Esophagus mucosa (tissue), 1 donor: ENCODE results near the gene SIM2. TPM values are rescaled to one million over a fixed set of nuclear protein-coding genes. Genes with fewer than 3 reads are reported as not detected.
"Not testable (repeated sequence)": the region's sequence is repeated elsewhere in the genome, so short reads cannot be mapped to it uniquely, and the experiment has no call there.

Experiments used
- ATAC-seq: fragments of 200-7000 bp; cut with Tn5 transposase; one replicate; pipeline ENCODE4 v1.9.1; 2020
- total RNA-seq: library from RNA; stranded (reverse); gene quantifications from one replicate; pipeline ENCODE4 v1.2.4, GENCODE V29; 2023
- donor health status: DM: yes; HTN: yes; CAD: no.

Gene SIM2, protein sequence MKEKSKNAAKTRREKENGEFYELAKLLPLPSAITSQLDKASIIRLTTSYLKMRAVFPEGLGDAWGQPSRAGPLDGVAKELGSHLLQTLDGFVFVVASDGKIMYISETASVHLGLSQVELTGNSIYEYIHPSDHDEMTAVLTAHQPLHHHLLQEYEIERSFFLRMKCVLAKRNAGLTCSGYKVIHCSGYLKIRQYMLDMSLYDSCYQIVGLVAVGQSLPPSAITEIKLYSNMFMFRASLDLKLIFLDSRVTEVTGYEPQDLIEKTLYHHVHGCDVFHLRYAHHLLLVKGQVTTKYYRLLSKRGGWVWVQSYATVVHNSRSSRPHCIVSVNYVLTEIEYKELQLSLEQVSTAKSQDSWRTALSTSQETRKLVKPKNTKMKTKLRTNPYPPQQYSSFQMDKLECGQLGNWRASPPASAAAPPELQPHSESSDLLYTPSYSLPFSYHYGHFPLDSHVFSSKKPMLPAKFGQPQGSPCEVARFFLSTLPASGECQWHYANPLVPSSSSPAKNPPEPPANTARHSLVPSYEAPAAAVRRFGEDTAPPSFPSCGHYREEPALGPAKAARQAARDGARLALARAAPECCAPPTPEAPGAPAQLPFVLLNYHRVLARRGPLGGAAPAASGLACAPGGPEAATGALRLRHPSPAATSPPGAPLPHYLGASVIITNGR
- total RNA-seq: 18.3 TPM

DNA sequence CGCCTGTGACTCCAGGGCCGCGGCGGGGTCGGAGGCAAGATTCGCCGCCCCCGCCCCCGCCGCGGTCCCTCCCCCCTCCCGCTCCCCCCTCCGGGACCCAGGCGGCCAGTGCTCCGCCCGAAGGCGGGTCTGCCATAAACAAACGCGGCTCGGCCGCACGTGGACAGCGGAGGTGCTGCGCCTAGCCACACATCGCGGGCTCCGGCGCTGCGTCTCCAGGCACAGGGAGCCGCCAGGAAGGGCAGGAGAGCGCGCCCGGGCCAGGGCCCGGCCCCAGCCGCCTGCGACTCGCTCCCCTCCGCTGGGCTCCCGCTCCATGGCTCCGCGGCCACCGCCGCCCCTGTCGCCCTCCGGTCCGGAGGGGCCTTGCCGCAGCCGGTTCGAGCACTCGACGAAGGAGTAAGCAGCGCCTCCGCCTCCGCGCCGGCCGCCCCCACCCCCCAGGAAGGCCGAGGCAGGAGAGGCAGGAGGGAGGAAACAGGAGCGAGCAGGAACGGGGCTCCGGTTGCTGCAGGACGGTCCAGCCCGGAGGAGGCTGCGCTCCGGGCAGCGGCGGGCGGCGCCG is at the start of gene SIM2:
SIM2 (plus strand) TSS at position 135 of the 565 bp plus-strand sequence. CDS start 632 bp downstream, outside the sequence.
- ATAC-seq: peak; percentile 74

DNA sequence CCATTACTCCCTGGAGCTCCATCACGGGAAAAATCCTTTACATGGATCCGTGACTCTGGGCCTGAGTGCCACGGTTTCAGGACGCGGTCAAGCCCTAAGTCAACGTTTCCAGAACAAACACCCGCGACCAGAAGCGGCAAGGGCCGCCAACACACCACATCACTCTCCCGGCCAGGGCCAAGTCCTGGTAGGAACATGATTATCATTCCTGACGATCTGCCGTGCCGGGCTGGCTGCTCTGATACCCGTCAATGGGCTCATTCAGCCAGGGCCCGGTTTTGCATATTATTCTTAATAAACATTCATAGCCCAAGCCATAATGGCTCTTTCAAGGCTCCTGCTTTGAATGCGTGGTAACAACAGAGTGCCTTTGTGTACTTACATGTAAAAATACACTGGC is 44.6 kb upstream of the SIM2 start:
- ATAC-seq: no peak

DNA sequence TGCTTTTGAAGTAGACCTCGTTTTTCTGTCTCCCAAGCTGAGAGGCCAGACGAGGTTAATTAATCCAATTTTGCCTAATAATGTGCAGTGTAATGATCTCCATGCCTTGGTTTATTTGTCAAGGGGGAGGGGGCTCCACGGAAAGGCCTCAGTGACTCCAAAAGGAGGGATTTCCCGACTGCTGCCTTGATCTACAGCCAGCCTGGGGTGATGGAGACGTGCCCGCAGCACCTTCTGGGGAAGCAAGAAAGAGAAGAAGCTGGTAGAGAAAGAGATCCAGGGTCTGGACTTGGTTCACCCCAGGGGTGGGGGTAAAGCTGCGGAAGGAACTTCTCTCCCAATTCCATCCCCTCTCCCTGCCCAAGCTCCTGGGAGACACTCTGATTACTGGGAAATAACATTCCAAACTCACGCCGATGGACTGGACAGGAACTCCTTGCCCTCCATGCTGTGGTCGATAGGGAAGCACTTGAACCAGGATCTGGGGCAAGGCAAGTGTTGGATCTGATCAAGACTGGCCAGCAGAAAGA is 44.1 kb upstream of the SIM2 start:
- no peak for ATAC-seq

DNA sequence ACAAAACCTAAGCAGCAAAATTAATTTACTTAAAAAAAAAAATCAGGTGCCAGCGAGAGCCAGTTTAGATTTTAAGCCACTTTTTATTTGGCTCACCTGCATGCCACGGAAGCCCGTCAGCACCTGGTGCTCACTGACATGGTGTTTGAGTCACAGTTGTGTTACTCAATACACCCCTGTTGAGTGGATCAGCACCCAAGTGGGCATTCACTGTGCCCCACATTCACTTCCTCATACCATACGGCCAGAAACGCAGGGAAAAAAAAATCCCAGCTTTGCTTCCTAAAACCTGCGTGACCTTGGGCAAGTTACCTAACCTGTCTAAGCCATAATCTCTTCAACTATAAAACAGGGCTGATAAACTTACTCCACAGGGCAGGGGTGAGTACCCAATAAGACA is 42.8 kb upstream of the SIM2 start:
- ATAC-seq: peak; percentile 97

DNA sequence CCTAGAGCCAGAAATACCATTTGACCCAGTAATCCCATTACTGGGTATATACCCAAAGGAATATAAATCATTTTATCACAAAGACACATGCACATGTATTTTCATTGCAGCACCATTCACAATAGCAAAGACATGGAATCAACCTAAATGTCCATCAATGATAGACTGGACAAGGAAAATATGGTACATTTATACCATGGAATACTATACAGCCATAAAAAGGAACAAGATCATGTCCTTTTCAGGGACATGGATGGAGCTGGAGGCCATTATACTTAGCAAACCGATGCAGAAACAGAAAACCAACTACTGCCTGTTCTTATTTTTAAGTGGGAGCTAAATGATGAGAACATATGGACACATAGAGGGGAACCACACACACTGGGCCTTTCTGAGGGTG is 41.6 kb upstream of the SIM2 start:
- not testable (repeated sequence) for ATAC-seq

DNA sequence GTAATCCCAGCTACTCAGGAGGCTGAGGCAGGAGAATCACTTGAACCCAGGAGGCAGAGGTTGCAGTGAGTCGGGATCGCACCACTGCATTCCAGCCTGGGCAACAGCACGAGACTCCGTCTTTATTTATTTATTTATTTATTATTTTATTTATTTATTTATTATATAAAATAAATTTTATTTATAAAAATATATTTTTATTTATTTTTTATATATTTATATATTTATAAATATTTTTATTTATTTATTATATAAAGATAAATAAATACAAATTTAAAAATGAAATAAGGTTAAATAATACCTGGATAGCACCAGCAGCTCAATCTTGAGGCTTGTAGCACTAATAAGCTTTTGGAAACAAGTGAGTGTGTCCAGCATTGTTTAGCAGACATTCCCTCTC is 40.9 kb upstream of the SIM2 start:
- no peak for ATAC-seq

DNA sequence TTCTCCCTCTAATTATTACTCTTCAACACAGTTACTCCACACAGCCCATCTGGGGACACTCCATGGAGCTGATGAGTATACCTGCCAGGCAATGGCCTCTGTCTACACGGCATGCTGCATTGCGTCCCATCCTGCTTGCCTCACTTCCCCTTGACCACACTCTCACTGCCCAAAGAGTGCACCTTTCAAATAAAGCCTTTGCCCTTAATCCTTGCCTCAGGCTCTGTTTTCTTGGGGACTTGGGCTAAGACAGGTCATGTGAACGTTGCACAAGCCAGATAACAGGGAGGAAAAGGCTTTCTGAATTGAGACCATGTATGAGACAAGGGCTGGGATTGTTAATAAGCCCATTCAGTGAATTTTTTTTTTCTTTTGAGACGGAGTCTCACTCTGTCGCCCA is 40.0 kb upstream of the SIM2 start:
- ATAC-seq: no peak

DNA sequence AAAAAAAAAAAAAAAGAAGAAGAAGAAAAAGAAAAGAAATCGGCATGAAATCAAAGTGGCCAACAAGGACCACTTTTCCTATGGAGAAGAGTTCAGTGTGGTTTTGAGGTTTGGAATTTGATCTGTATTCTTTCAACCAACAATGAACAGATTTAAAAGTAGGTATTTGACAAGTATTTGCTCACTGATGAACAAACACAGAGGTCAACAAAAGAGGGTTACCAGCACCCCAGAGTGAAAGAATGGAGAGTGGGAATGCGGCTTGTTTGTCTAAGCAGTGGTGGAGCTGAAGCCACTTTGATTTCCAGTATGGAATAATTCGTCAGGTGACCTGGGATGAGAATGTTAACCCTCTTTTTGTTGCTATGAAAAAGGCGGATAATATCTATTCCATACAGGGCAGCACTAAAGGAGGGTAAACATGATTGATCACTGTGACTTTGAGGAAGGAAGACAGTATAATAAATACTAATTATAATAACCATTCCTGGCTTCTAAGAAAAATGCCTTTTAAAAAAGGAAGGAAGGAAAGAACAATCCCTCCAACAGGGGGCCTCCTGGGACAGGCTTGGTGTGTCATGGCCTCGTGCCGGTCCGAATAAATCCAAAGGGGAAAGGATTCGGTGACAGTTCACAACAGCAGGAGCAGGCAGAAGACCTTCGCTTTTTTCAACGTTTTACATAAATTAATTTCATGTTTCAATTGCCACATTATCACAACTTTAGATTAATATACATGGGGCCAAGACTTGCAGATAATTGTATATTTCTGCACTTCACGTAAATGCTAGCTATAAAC is 37.2 kb upstream of the SIM2 start:
- ATAC-seq: no peak

DNA sequence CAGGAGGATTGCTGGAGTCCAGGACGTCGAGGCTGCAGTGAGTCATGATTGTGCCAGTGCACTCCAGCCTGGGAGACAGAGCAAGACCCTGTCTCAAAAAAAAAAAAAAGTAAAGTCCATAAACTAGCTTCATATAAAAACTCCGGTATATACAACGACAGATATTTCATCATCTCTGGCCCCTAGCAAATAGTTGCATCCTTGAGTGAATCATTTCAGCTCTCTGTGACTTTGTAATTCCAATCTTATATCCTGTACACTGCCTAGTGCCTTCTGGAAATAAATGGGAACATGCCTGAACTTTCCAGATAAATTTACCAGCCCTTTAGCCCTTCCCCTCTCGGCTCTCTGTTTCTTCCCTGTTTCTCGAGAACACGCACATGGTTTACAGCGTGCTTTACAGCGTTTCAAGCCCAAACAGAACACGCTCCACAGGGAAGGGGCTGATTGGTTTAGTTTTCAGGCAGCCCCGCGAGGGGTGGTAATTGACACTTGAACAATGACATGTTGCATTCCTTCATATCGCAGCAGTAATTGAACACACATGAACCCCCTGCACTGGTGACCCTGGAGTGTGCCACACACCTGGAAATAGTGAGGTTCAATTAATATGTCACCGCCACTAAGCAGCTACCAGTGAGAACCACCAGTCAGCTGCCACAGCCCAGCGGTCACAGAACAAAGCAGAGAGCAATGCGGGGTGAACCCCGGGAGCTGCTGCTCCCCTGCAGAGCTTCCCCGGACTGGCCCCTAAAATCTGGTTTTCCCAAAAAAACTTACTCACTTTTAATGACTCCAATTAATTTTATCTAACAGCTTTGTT is 35.7 kb upstream of the SIM2 start:
- ATAC-seq: peak; percentile 35

DNA sequence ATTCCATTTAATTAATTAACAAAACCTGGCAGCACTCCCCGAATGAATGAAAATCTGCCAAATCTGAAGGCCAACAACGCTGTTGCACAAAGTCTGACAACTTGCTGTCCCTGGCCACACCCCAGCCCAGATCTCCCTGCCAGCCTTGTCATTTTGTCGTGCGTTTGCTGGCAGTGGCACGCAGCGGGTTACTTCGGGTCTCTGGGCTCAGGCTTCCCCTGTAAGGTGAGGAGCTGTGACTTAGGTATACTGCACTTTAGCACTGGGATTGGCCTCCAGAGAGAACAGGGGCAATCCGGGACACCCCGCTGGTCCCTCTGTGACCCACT is 34.3 kb upstream of the SIM2 start:
- no peak for ATAC-seq

DNA sequence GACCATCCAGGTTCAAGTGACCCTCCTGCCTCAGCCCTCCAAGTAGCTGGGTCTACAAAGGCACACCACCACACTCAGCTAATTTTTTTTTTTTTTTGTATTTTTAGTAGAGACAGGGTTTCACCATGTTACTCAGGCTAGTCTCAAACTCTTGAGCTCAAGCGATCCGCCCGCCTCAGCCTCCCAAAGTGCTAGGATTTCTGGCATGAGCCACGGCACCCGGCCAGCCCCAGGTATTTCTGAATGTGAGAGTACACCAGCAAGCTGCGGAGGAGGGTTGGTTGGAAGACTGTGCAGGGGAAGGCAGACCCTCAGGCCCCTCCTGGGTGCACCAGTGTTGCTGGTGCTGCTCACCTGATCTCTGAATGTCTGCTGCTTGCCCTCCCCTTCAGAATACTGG is 33.1 kb upstream of the SIM2 start:
- no peak for ATAC-seq

DNA sequence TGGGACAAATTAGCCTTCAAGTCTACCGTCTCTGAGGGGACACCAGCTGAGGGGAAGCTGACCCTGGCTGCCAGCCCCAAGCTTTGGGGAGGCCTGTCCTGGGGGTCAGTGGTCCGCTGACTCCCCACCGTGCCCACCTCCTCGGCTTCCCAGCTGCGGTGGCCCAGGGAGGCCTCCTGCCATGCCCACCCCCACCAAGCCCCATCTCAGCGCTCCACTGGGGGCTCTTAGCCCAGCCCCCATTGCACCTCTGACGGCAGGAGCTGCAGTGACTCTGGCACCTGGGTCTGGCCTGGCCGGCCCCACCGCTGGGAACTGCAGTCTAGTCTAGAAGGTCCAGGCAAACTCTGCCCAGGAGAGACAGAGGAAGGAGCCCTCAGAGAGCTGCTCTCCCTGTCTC is 30.2 kb upstream of the SIM2 start:
- ATAC-seq: no peak

DNA sequence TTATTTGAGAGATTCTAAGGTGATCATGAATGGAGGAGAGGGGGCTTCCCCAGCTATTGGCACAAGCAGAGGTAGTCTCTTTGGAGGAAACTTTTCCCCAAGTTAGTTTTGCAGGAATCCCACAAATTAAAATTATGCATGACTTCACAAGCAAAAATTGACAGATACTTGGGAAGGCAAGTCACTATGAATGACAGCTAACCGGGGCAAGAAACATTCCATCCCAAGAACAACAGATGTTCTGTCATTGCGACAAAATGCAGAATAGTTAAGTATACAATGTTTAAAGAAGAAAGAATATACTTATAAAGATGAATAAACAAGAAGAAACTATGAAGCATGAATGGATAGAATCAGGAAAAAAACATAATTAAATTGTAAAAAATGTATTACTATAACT is 27.1 kb upstream of the SIM2 start:
- no peak for ATAC-seq

DNA sequence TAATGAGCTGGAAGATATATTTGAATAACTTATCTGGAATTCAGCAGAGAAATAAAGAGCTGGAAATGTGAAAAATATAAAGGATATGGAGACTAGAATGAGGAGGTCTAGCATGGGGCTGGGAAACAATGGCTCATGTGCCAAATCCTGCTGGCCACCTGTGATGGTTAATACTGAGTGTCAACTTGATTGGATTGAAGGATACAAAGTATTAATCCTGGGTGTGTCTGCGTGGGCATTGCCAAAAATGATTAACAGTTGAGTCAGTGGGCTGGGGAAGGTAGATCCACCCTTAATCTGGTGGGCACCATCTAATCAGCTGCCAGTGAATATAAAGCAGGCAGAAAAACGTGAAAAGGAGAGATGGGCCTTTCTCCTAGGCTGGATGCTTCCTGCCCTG is 26.6 kb upstream of the SIM2 start:
- ATAC-seq: not testable (repeated sequence)

DNA sequence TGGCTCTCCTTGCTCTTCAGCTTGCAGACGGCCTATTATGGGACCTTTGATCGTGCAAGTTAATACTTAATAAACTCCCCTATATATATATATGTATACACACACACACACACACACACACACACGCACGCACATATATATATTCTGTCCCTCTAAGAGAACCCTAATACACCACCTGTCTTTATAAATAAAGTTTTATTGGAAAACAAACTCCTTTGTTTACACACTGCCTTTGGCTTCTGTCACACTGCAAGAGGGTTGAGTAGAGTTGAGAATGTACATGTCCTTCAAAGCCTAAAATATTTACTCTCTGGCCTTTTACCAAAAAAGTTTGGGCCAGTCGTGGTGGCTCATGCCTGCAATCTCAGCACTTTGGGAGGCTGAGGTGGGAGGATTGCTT is 26.2 kb upstream of the SIM2 start:
- ATAC-seq: no peak

DNA sequence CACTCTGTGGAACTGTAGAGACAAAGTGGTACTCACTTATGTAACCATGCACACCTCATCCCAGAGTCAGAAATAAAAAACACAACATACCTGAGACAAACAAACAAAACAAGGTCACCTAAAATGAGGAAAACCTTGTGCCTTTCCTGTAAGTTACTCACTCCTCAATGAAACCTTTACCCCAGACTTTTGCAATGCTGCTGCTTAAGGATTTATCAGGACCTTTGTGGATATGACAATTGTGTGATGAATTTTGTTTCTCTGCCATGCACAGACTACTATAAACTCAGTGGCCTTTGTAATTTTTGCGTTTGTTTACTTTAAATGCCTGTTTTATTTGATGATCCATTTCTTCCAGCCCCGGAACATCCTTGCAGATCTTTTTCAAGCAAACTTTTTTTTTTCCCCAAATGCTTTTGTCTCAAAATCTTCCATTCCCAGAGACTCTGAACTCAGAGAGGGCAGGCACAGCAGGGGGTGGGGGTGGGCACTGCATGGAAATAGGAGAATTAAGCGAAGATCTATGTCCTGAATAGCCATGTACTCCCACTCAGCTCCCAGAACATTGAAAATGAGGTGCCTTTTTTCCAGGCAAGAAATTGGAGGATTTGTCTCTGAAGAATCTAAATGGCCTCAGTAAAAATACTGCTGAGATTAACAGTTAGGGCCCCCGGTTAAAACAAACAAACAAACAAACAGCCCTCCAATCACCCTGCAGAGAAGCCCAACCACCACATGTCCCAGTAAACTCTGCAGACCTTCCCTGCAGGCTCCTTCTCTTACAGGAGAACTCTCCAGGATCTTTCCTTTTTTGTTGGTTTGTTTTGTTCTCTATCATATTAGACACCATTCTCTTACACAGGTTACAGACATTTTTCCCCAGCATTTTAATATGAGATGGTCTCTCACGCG is 22.6 kb upstream of the SIM2 start:
- ATAC-seq: no peak

DNA sequence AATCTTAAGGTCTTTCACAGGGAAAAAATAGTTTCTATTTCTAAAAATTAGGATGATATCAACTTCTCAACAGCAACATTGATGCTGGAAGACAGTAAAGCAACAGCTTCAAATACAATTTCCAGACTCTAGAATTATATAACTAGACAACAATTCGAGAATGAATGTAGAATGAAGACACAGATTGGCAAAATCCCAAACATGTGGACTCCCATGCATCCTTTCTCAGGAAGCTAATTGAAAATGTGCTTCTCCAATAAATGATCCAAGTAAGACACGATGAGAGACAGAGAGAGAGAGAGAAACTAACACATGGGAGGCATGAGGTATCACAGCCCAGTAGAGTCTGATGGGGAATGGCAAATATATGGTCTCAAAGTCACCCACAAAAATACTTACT is 21.5 kb upstream of the SIM2 start:
- ATAC-seq: no peak

DNA sequence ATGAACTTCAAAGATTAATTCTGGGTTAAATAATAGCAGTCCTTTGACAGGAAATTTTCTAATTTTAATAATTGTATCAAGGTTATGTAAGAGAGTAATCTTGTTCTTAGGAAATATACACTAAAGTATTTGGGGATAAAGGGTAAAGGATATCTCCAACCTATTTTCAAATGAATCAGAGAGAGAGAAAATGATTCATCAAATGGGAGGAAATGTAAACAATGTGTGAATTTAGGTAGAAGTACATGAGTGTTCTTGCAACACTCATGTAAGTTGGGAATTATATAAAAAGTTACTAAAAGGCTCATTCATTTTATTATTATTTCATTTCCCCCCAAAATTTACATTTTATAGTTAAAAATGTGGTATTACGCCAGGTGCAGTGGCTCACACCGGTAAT is 20.4 kb upstream of the SIM2 start:
- peak; percentile 60 for ATAC-seq

DNA sequence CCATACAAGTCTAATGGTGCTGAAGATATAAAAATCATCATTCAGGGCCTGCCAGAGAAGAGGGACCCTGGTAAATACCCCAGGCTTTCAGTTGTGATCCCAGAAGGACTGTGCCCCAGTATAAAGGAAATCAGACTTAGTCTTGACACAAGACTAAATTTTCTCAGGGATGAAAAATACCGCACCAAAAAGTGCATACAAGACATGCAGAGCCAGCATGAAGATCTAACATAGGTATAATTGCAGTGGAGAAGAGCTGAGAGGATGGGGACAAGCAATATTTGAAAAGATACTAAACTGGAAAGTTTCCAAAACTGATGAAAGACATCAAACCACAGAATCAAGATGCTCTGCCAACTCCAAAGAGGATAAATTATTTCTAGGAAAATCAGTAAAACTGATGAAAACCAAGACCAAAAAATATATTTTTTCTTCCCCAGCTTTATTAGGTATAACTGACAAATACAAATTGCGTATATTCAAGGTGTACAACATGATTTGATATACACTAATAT is 17.7 kb upstream of the SIM2 start:
- no peak for ATAC-seq

DNA sequence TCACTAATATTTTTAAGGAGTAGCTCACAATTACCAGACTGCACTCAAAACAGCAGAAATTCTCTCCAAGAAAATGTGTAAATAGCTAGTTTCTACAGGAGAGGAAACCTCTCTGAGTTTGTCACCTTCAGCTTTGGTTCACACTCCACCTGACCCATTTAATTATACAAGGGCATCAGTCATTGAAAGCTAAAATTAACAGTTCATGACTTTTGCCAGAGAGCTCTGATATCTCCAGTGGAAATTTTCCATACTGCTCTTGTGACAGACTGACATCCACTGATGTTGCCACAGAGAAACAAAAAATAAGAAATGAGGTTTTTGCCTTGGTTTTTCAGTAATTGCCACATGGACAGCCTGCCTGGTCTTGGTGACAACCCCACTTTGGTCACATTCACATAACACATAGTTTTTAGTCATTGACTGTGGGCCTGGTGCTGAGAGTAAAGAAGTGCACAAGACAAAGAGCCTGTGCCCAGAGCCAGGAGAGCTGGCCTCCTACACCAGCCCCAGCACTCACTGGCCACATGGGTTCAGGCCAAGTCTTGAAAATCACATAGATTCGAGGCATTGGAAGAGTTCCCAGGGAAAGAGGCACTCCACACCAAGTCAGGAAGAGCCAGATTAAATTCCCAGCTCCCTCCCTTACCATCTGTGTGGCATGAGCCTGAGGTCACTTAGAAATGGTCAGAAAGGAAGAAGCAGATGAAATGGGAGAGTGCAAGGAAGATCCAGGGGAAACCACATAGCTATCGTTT is 13.8 kb upstream of the SIM2 start:
- no peak for ATAC-seq
